Measurements from ENCODE around the gene GK2.

GK2 gene

DNA sequence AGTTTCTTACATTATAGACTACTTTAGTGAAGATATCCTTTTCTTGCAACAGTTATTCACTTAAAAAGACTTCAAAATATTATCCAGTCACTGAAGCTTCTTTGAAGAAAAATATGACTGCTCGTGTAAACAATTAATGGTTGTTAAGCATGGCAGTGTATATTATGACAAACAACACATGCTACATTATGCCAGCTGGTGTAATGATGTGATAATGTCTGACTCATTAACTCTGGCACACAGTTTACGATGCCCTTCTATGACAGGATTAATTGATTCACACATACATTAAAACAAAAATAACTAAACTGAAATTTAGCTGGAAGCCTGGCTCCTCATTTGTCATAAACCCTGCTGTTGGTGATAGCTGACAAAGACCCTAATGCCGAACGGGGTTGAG, 22.4 kb downstream of the GK2 start:
- no peak for DNase-seq (ENCODE audit: low read depth in 2 of 2)

DNA sequence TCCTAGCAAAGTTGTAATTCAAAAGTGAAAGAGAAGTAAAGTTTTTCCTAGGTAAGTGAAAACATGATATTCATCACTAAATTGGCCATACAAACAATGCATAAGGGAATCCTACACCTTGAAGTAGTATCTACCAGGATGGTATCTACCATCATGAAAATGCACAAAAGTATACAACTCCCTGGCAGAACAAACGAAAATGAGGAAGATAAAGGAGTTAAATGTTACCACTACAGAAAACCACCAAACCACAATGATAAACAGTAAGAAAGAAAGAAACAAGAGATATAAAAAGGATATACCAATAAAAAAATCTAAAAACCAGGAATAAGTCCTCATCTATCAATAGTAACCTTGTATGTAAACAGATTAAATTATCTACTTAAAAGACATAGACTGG, 26.9 kb downstream of the GK2 start:
- no peak for DNase-seq (ENCODE audit: low read depth in 2 of 2)

DNA sequence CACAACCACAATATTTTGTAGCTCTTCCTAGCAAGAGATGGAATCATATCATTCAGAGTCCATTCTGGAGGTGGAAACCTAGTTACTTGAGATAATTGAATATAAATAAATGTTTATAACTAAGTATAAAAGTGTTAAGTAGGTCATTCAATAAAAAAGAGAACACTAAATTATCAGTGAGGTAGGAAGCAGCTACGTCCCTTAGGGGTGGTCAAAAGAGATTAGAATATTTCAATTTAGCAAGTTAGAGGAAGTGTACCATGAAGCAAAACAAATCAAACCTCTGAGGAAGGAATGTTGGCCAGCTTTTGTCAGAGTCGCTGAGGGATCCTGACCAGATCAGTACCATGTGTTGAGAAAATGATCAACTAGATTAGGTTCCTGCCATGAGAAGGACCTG, 38.0 kb downstream of the GK2 start:
- no peak for DNase-seq (ENCODE audit: low read depth in 2 of 2)

DNA sequence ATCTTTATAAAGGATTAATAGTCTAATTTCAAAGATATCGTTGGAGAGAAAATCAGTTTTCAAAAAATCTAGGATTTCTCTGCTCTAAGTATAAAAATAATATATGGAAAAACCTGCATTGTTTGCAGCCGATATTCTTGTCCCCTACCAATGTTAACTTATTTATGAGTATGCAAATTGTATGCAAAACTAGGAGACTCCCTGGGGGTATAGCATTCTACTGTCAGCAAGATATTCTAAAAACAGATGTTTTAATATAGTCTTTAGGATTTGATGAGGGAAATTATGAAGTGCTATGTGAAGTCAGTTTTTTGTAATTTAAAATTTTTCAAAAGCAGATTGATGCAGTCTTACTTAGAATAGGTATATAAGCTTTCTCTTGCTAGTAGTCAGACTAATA, 40.9 kb downstream of the GK2 start:
- DNase-seq (ENCODE audit: low read depth in 2 of 2), result no peak

DNA sequence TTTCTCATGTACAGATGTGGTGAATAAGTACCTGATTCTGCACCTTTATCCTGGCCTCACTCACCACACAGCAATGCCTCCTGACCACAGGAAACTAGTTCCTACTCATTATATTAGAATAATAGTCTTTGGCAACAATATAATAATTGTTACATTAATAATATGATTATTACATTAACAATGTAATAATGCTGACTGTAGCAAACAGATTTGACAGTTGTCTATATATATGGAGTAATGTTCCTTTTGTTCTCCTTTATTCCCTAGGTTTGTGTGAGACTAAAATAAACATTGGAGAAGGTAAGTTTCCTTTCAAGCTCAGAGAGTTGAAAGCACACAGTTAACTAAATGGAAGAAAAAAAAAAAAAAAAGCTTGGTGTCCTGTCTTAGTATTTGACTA, 41.6 kb downstream of the GK2 start:
- no peak for DNase-seq (ENCODE audit: low read depth in 2 of 2)

DNA sequence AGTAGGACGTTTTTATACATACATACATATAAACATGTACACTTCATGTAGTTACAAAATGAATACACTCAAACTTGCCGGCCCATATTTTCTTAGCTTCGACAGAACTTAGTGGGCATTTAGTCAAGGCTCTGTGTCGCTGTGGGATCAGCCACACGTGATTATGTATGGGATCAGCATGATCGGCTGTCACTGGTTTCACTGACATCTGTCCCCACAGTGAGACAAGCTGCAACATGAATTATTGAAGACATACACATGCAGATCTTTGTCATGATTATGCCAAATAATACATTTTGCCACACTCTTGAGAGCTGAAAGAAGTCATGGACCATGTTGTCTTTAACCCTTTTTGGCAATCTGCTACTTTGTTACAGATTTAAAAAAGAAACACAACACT, 44.0 kb downstream of the GK2 start:
- DNase-seq (ENCODE audit: low read depth in 2 of 2), result no peak

DNA sequence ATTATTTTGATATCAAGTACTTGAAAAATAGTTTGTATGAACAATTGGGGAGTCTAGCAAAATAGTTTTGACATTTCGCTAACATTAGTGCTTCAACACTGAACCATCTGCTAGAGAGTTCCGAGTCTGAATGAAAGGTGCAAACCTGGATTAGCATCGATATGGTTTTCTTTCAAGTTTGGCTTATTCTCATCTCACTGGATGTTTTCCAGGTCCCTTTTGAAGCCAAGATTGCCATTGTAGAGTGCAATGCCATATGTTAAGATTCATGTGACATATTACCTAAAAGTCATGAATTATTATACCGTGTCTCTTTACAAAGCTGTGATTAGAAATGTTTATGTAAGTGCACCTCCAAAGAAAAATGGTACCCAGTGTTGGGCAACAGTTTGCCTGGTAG, 45.4 kb downstream of the GK2 start:
- no peak for DNase-seq (ENCODE audit: low read depth in 2 of 2)

DNA sequence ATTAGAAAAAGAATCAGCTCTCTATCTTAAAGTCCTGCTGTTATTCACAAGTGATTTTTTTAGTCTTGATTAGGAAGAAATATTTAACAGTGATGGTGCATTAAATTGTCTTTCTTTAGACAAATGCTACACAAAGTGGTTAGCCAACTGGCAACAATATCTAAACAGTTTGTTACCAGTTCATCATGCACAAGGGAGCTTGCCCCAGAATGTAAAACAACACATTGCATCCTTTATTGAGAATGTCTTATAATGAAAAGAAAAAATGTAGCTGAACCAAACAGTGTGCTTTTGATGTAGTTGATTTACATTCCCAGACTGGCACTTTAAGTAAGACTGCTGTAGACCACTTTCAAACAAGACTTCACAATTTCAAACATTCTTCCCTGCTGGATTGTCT, 48.0 kb downstream of the GK2 start:
- no peak for DNase-seq (ENCODE audit: low read depth in 2 of 2)

DNA sequence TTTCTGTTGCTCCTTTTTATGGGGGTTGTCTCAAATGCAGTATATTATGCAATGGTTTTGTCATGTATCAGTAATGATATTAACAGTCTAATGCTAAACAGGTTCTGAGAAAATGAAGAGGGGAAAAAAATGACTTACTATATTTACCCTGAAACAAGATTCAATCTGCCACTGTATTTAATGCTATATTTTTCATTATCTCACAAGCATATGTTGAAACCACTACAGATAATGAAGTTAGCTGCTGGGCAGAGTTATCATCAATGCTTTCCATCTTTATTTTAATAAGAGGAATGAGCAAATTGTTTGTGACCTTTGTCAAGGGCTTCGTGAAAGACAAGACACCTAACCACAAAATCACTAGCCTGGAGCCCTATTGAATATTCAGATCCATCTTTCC, 49.6 kb downstream of the GK2 start:
- no peak for DNase-seq (ENCODE audit: low read depth in 2 of 2)

DNA sequence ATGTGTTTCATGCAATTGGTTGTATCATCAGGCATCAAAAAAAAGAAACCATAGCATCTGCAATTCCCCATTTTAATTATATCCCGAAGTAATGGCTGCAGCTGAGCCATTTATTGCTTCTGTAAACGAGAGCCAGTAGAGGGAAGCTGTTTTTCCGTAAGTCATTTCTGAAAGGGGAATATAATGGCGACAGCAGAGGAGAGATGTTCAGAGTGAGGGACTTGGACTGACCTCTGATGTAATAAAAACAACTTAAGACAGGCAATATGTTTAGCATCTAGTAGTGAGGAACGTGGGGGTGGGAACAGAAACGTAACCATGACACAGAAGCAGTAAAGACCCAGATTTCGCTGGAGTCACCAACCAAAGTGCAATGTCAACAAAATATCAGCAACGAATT, 50.7 kb downstream of the GK2 start:
- DNase-seq (ENCODE audit: low read depth in 2 of 2), result no peak

Data from stimulated activated CD8-positive, alpha-beta memory T cell treated with anti-CD3 and anti-CD28 coated beads, Interleukin-2, amount 100 ng/mL, for 48 hours (primary cell).